Measurements from ENCODE around the gene BAIAP3. TPM values are rescaled to one million over a fixed set of nuclear protein-coding genes. Genes with fewer than 3 reads are reported as not detected.

Gene BAIAP3
- total and polyA plus RNA-seq, 2 experiments from 2014 or later = 0.23 to 0.86 TPM

GRCh38 chr16:1379304-1380076 is 46.0 kb downstream of the BAIAP3 start:
- DNase-seq = peak; percentile 88
- no peaks in the 10 kb centered on the region for H3K9me3 ChIP-seq (ENCODE audit: low read depth)
- in situ Hi-C loops (cut with MboI) = no loop called here
- H3K9ac ChIP-seq = peak overlapping the region; percentile 87
- no peaks in the 10 kb centered on the region for H3K79me2 ChIP-seq (ENCODE audit: insufficient read depth)
- peaks cover 14% of the 10 kb centered on the region; the same call in 1 of the 2 replicates for H3F3A ChIP-seq (ENCODE audit: insufficient read depth)
- TF ChIP-seq EZH2phosphoT487 (IDR thresholded peaks at IDR 0.05; ENCODE audit: insufficient read depth, low read depth) (no peak), EZH2 (IDR thresholded peaks at IDR 0.05; ENCODE audit: insufficient read depth, poor library complexity, severe bottlenecking) (no peak)
- peak overlapping the region; percentile 66 for H3K4me3 ChIP-seq
- 0 out of 2 replicates have a peak overlapping the region, but pooled peaks have one; percentile 3 for H2AFZ ChIP-seq
- no peaks in the 10 kb centered on the region for H3K27me3 ChIP-seq (replicated peaks; ENCODE audit: insufficient read depth)
- H3K36me3 ChIP-seq (ENCODE audit: low read depth) = no peaks in the 10 kb centered on the region
- peak overlapping the region; percentile 54 for H3K4me2 ChIP-seq (ENCODE audit: unreplicated experiment)
- H4K20me1 ChIP-seq (ENCODE audit: insufficient read depth) = no peaks in the 10 kb centered on the region
- WGBS, 2 experiments (ENCODE audit: low coverage in 1 of 2, low lambda C conversion rate in 2 of 2, missing lambda C conversion rate in 2 of 2) = 6 to 11% methylated on average over 38 to 71 of the region's 95 CpGs
- H3K9me2 ChIP-seq (ENCODE audit: insufficient read depth) = no peaks in the 10 kb centered on the region
- H3K4me1 ChIP-seq (ENCODE audit: insufficient read depth) = peaks cover 7% of the 10 kb centered on the region
- H3K27ac ChIP-seq = peak overlapping the region; percentile 72

GRCh38 chr16:1380195-1380594 is 46.8 kb downstream of the BAIAP3 start:
- no peaks in the 10 kb centered on the region for H3K79me2 ChIP-seq (ENCODE audit: insufficient read depth)
- no peaks in the 10 kb centered on the region for H3K9me2 ChIP-seq (ENCODE audit: insufficient read depth)
- H3K9me3 ChIP-seq (ENCODE audit: low read depth) = no peaks in the 10 kb centered on the region
- in situ Hi-C loops (cut with MboI) = no loop called here
- no peaks in the 10 kb centered on the region for H3K36me3 ChIP-seq (ENCODE audit: low read depth)
- H3K27me3 ChIP-seq (replicated peaks; ENCODE audit: insufficient read depth) = no peaks in the 10 kb centered on the region
- H3F3A ChIP-seq (ENCODE audit: insufficient read depth) = peaks cover 14% of the 10 kb centered on the region; the same call in 1 of the 2 replicates
- H3K4me3 ChIP-seq = no peak overlapping the region
- H3K4me2 ChIP-seq (ENCODE audit: unreplicated experiment) = no peak overlapping the region
- peaks cover 7% of the 10 kb centered on the region for H3K4me1 ChIP-seq (ENCODE audit: insufficient read depth)
- no peak overlapping the region for H3K27ac ChIP-seq
- no peak overlapping the region for H3K9ac ChIP-seq
- no peak for DNase-seq
- H4K20me1 ChIP-seq (ENCODE audit: insufficient read depth) = no peaks in the 10 kb centered on the region
- TF ChIP-seq EZH2phosphoT487 (IDR thresholded peaks at IDR 0.05; ENCODE audit: insufficient read depth, low read depth) (no peak), EZH2 (IDR thresholded peaks at IDR 0.05; ENCODE audit: insufficient read depth, poor library complexity, severe bottlenecking) (no peak)
- WGBS, 2 experiments (ENCODE audit: low coverage in 1 of 2, low lambda C conversion rate in 2 of 2, missing lambda C conversion rate in 2 of 2) = 84 to 86% methylated on average over 10 of the region's 10 CpGs
- H2AFZ ChIP-seq = no peak overlapping the region

GRCh38 chr16:1381612-1382406 is 48.4 kb downstream of the BAIAP3 start:
- WGBS, 2 experiments (ENCODE audit: low coverage in 1 of 2, low lambda C conversion rate in 2 of 2, missing lambda C conversion rate in 2 of 2) = 83% methylated on average over 9 of the region's 9 CpGs
- in situ Hi-C loops (cut with MboI) = no loop called here
- no peaks in the 10 kb centered on the region for H3K9me2 ChIP-seq (ENCODE audit: insufficient read depth)

DNA sequence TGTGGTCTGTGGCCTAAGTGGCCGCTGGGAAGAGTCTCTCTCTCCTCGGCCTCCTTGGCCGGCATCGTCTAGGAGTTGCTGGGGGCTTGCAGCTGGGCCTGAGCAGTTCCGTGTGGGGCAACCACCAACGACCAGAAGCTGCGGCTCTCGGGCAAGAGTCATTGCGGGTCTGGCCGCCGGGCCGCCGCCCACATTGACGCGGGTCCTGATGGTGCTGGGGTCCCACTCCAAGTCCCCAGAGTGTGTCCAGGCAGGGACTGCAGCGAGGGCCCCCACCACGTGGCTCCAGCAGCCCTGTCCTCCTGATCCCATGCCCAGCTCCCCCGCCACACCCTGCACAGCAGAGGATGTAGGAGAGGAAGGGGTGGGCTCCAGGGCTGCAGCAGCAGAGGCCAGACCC is 50.1 kb downstream of the BAIAP3 start:
- DNase-seq = no peak
- Histone ChIP-seq H3K9ac (no peak overlapping the region), H3K36me3 (ENCODE audit: low read depth) (no peaks in the 10 kb centered on the region), H3K4me2 (ENCODE audit: unreplicated experiment) (no peak overlapping the region), H3K9me3 (ENCODE audit: low read depth) (no peaks in the 10 kb centered on the region), H2AFZ (no peak overlapping the region), H4K20me1 (ENCODE audit: insufficient read depth) (no peaks in the 10 kb centered on the region), H3K9me2 (ENCODE audit: insufficient read depth) (no peaks in the 10 kb centered on the region), H3K27me3 (replicated peaks; ENCODE audit: insufficient read depth) (no peaks in the 10 kb centered on the region), H3F3A (ENCODE audit: insufficient read depth) (peaks cover 14% of the 10 kb centered on the region; the same call in 1 of the 2 replicates), H3K27ac (no peak overlapping the region), H3K79me2 (ENCODE audit: insufficient read depth) (no peaks in the 10 kb centered on the region), H3K4me1 (ENCODE audit: insufficient read depth) (peaks cover 4% of the 10 kb centered on the region), H3K4me3 (no peak overlapping the region)
- WGBS, 2 experiments (ENCODE audit: low coverage in 1 of 2, low lambda C conversion rate in 2 of 2, missing lambda C conversion rate in 2 of 2) = 84 to 86% methylated on average over 17 to 18 of the region's 18 CpGs
- TF ChIP-seq EZH2phosphoT487 (IDR thresholded peaks at IDR 0.05; ENCODE audit: insufficient read depth, low read depth) = no peak
- TF ChIP-seq EZH2 (IDR thresholded peaks at IDR 0.05; ENCODE audit: insufficient read depth, poor library complexity, severe bottlenecking) = no peak
- in situ Hi-C loops (cut with MboI) = no loop called here

More at GRCh38 chr16:1381612-1382406, 48.4 kb downstream of the BAIAP3 start:
- Histone ChIP-seq H3K4me2 (ENCODE audit: unreplicated experiment) (no peak overlapping the region), H3K36me3 (ENCODE audit: low read depth) (no peaks in the 10 kb centered on the region), H3K27me3 (replicated peaks; ENCODE audit: insufficient read depth) (no peaks in the 10 kb centered on the region), H4K20me1 (ENCODE audit: insufficient read depth) (no peaks in the 10 kb centered on the region), H3K9me3 (ENCODE audit: low read depth) (no peaks in the 10 kb centered on the region), H3K9ac (no peak overlapping the region), H3K4me1 (ENCODE audit: insufficient read depth) (peaks cover 7% of the 10 kb centered on the region), H3K4me3 (no peak overlapping the region), H3K27ac (no peak overlapping the region), H3F3A (ENCODE audit: insufficient read depth) (peaks cover 14% of the 10 kb centered on the region; the same call in 1 of the 2 replicates), H3K79me2 (ENCODE audit: insufficient read depth) (no peaks in the 10 kb centered on the region), H2AFZ (no peak overlapping the region)
- DNase-seq = no peak
- TF ChIP-seq EZH2 (IDR thresholded peaks at IDR 0.05; ENCODE audit: insufficient read depth, poor library complexity, severe bottlenecking) = no peak
